LNCAP (cell line): ENCODE measurements around the gene PIEZO1.

Experiments used
- CTCF ChIP-seq: fragments of 450-650 bp; IDR thresholded peaks from 2 replicates; pipeline ENCODE4 v1.5.1; 2017; ENCODE audit warnings: mild to moderate bottlenecking

PIEZO1 gene

GRCh38 chr16:88760424-88761142, 24.4 kb downstream of the PIEZO1 start:
- no peak for TF ChIP-seq CTCF

- TF ChIP-seq CTCF, result no peak
Measured at GRCh38 chr16:88759976-88760350, 25.1 kb downstream of the PIEZO1 start.

GRCh38 chr16:88759245-88759975, 25.6 kb downstream of the PIEZO1 start:
- TF ChIP-seq CTCF, result peak; percentile 23; the same call in 1 of the 2 replicates

GRCh38 chr16:88758944-88759244, 26.1 kb downstream of the PIEZO1 start:
- no peak for TF ChIP-seq CTCF

- no peak for TF ChIP-seq CTCF
Measured at GRCh38 chr16:88758227-88758943, 26.6 kb downstream of the PIEZO1 start.

GRCh38 chr16:88755745-88756443, 29.1 kb downstream of the PIEZO1 start:
- no peak for TF ChIP-seq CTCF

GRCh38 chr16:88754912-88755744, 29.9 kb downstream of the PIEZO1 start:
- TF ChIP-seq CTCF, result 0 out of 2 replicates have a peak, but pooled peaks have one; percentile 15
